ENCODE measurements around the gene GPD2. TPM values are rescaled to one million over a fixed set of nuclear protein-coding genes. Genes with fewer than 3 reads are reported as not detected.

GPD2 gene
- total RNA-seq, 6 experiments from 2014 or later, result 44.4 to 69.8 (median 55.7) TPM

GRCh38 chr2:156505696-156506095 is 69.5 kb downstream of the GPD2 start:
- no peak for DNase-seq
- H3K4me3 Mint-ChIP-seq, result no peak overlapping the region

GRCh38 chr2:156511122-156511521 is 74.9 kb downstream of the GPD2 start:
- no peak overlapping the region for H3K27ac Mint-ChIP-seq
- H3K27me3 Mint-ChIP-seq (ENCODE audit: insufficient read depth), result peaks cover 2% of the 10 kb centered on the region; the same call in 1 of the 2 replicates

More at GRCh38 chr2:156505696-156506095, 69.5 kb downstream of the GPD2 start:
- TF ChIP-seq CTCF (IDR thresholded peaks at IDR 0.05), result no peak
- Mint-ChIP-seq H3K9me3 (no peaks in the 10 kb centered on the region), H3K27me3 (ENCODE audit: insufficient read depth) (peaks cover 2% of the 10 kb centered on the region; the same call in 1 of the 2 replicates), H3K36me3 (ENCODE audit: low read depth) (no peaks in the 10 kb centered on the region; the same call in 1 of the 2 replicates), H3K4me1 (ENCODE audit: low read depth) (no peaks in the 10 kb centered on the region), H3K27ac (no peak overlapping the region)

GRCh38 chr2:156511803-156512202 is 75.6 kb downstream of the GPD2 start:
- Mint-ChIP-seq H3K27ac (no peak overlapping the region), H3K36me3 (ENCODE audit: low read depth) (peaks cover 8% of the 10 kb centered on the region; the same call in 1 of the 2 replicates), H3K9me3 (no peaks in the 10 kb centered on the region), H3K27me3 (ENCODE audit: insufficient read depth) (no peaks in the 10 kb centered on the region), H3K4me1 (ENCODE audit: low read depth) (peaks cover 5% of the 10 kb centered on the region; the same call in 1 of the 2 replicates), H3K4me3 (no peak overlapping the region)
- no peak for TF ChIP-seq CTCF (IDR thresholded peaks at IDR 0.05)
- no peak for DNase-seq

More at GRCh38 chr2:156511122-156511521, 74.9 kb downstream of the GPD2 start:
- H3K9me3 Mint-ChIP-seq, result no peaks in the 10 kb centered on the region
- no peak for DNase-seq
- no peak overlapping the region for H3K4me3 Mint-ChIP-seq
- no peak for TF ChIP-seq CTCF (IDR thresholded peaks at IDR 0.05)
- H3K4me1 Mint-ChIP-seq (ENCODE audit: low read depth), result peaks cover 5% of the 10 kb centered on the region; the same call in 1 of the 2 replicates
- H3K36me3 Mint-ChIP-seq (ENCODE audit: low read depth), result peaks cover 8% of the 10 kb centered on the region; the same call in 1 of the 2 replicates

- Mint-ChIP-seq H3K9me3 (no peaks in the 10 kb centered on the region), H3K4me3 (no peak overlapping the region), H3K4me1 (ENCODE audit: low read depth) (peaks cover 5% of the 10 kb centered on the region; the same call in 1 of the 2 replicates), H3K27me3 (ENCODE audit: insufficient read depth) (no peaks in the 10 kb centered on the region), H3K27ac (0 out of 2 replicates have a peak overlapping the region, but pooled peaks have one; percentile 8), H3K36me3 (ENCODE audit: low read depth) (peaks cover 8% of the 10 kb centered on the region; the same call in 1 of the 2 replicates)
- TF ChIP-seq CTCF (IDR thresholded peaks at IDR 0.05), result no peak
- no peak for DNase-seq
Measured at GRCh38 chr2:156512451-156512850, 76.3 kb downstream of the GPD2 start.

- no peaks in the 10 kb centered on the region for H3K27me3 Mint-ChIP-seq (ENCODE audit: insufficient read depth)
- TF ChIP-seq CTCF (IDR thresholded peaks at IDR 0.05), result no peak
- no peak overlapping the region for H3K4me3 Mint-ChIP-seq
- H3K27ac Mint-ChIP-seq, result no peak overlapping the region
- no peak for DNase-seq
- no peaks in the 10 kb centered on the region for H3K9me3 Mint-ChIP-seq
- peaks cover 5% of the 10 kb centered on the region; the same call in 1 of the 2 replicates for H3K4me1 Mint-ChIP-seq (ENCODE audit: low read depth)
- peaks cover 8% of the 10 kb centered on the region; the same call in 1 of the 2 replicates for H3K36me3 Mint-ChIP-seq (ENCODE audit: low read depth)
Measured at GRCh38 chr2:156513219-156513618, 77.0 kb downstream of the GPD2 start.

Data from HFFc6 (cell line).